Thyroid gland (tissue), 4 donors: Measurements from ENCODE around the gene GNG13. TPM values are rescaled to one million over a fixed set of nuclear protein-coding genes. Genes with fewer than 3 reads are reported as not detected.

ENCODE experiments used
- DNase-seq, 2 donors: peaks; one replicate each; pipeline ENCODE4 v3.0.0-alpha.2; 2019
- H3K27ac ChIP-seq, 3 donors: fragments of 200-600 bp; sonication (generic); 1 replicate in 2 of 3; 2 replicates in 1 of 3; pipeline ENCODE4 v1.5.1; 2016 to 2019; ENCODE audit warnings: mild to moderate bottlenecking in 1 of 3, moderate library complexity in 1 of 3
- H3K27me3 ChIP-seq: fragments of 200-600 bp; sonication (generic); one replicate; pipeline ENCODE4 v1.5.1; 2019
- H3K36me3 ChIP-seq, 2 donors: fragments of 200-600 bp; sonication (generic); one replicate each; pipeline ENCODE4 v1.5.1; 2016 to 2019
- H3K4me1 ChIP-seq, 2 donors: fragments of 200-600 bp; sonication (generic); one replicate each; pipeline ENCODE4 v1.5.1; 2017 to 2019
- H3K4me3 ChIP-seq, 3 donors: fragments of 200-600 bp; sonication (generic); replicated peaks in 1 of 3; 1 replicate in 2 of 3; 2 replicates in 1 of 3; pipeline ENCODE4 v1.5.1; 2016; ENCODE audit warnings: mild to moderate bottlenecking in 1 of 3
- H3K9me3 ChIP-seq: fragments of 200-600 bp; sonication (generic); one replicate; pipeline ENCODE4 v1.5.1; 2017
- CTCF ChIP-seq, 6 experiments: fragments of 200-600 bp in 3 of 6; fragments of 450-650 bp in 3 of 6; sonication (generic) in 3 of 6; IDR thresholded peaks; one replicate each; pipeline ENCODE4 v1.5.1; 2016 to 2019; ENCODE audit warnings: antibody characterized with exemption in 6 of 6, mild to moderate bottlenecking in 2 of 6, inconsistent platforms in 1 of 6, moderate library complexity in 1 of 6
- POLR2A ChIP-seq, 2 donors: fragments of 450-650 bp; IDR thresholded peaks; one replicate each; pipeline ENCODE4 v1.6.1; 2017; ENCODE audit warnings: antibody characterized with exemption in 2 of 2, mild to moderate bottlenecking in 2 of 2, moderate library complexity in 1 of 2
- WGBS, 2 donors: methylation state at CpG; one replicate each; pipeline ENCODE4 v1.1.5; 2017; 5-methylcytosine and 5-hydroxymethylcytosine counted together
- intact Hi-C: fragments of 100-400 bp; cut with DNase I; formaldehyde crosslinking; loops from one replicate; pipeline ENCODE4 v1.15.1; 2023
- total RNA-seq, 4 donors: library from RNA; depleted of rRNA; stranded (reverse); fragments of >200 nt; gene quantifications; one replicate each; pipeline ENCODE4 v1.2.3, GENCODE V29; 2016

Gene GNG13
- total RNA-seq, 4 donors from 2014 or later = not detected

GRCh38 chr16:804193-805048, 3.9 kb upstream of the GNG13 start:
- Histone ChIP-seq H3K4me1 (peaks cover 9 to 10% of the 10 kb centered on the region in 2 donors), H3K27me3 (peaks cover 8% of the 10 kb centered on the region), H3K27ac (no peak overlapping the region), H3K9me3 (no peaks in the 10 kb centered on the region), H3K4me3 (no peak overlapping the region), H3K36me3 (no peaks in the 10 kb centered on the region)
- intact Hi-C loops = no loop called here
- WGBS, 2 donors = 51 to 59% methylated on average over 32 to 33 of the region's 33 CpGs
- no peak for DNase-seq
- no peak for TF ChIP-seq POLR2A (IDR thresholded peaks at IDR 0.05)
- TF ChIP-seq CTCF (IDR thresholded peaks at IDR 0.05) = no peak

- Histone ChIP-seq H3K9me3 (no peaks in the 10 kb centered on the region), H3K27me3 (peaks cover 8% of the 10 kb centered on the region), H3K36me3 (no peaks in the 10 kb centered on the region), H3K4me3 (no peak overlapping the region), H3K27ac (no peak overlapping the region), H3K4me1 (peaks cover 8 to 9% of the 10 kb centered on the region in 2 donors)
- TF ChIP-seq CTCF (IDR thresholded peaks at IDR 0.05) (no peak), POLR2A (IDR thresholded peaks at IDR 0.05) (no peak)
- WGBS, 2 donors = 24 to 26% methylated on average over 8 of the region's 8 CpGs
- no peak for DNase-seq
- intact Hi-C loops = no loop called here
Observed at GRCh38 chr16:803754-804080, 3.2 kb upstream of the GNG13 start.

- whole genome bisulfite sequencing, 2 donors = 65 to 66% methylated on average over 14 to 19 of the region's 33 CpGs
- peaks cover 3% of the 10 kb centered on the region in 2 donors for H3K4me1 ChIP-seq
- DNase-seq = no peak
- no peaks in the 10 kb centered on the region for H3K9me3 ChIP-seq
- no peak overlapping the region for H3K27ac ChIP-seq
- peaks cover 8% of the 10 kb centered on the region for H3K27me3 ChIP-seq
- H3K4me3 ChIP-seq = no peak overlapping the region
- H3K36me3 ChIP-seq = no peaks in the 10 kb centered on the region
- intact Hi-C loops = no loop called here
- no peak for TF ChIP-seq CTCF (IDR thresholded peaks at IDR 0.05)
- TF ChIP-seq POLR2A (IDR thresholded peaks at IDR 0.05) = no peak
Observed at GRCh38 chr16:802914-803753, 2.6 kb upstream of the GNG13 start.

- Histone ChIP-seq H3K27ac (no peak overlapping the region), H3K4me3 (no peak overlapping the region), H3K27me3 (peaks cover 8% of the 10 kb centered on the region), H3K4me1 (peaks cover 0 to 3% of the 10 kb centered on the region in 2 donors), H3K9me3 (no peaks in the 10 kb centered on the region), H3K36me3 (no peaks in the 10 kb centered on the region)
- no peak for TF ChIP-seq CTCF (IDR thresholded peaks at IDR 0.05)
- TF ChIP-seq POLR2A (IDR thresholded peaks at IDR 0.05) = no peak
- no peak for DNase-seq
- intact Hi-C loops = no loop called here
- 64 to 74% methylated on average over 4 to 6 of the region's 7 CpGs for WGBS, 2 donors
Observed at GRCh38 chr16:802461-802860, 1.9 kb upstream of the GNG13 start.
